ENCODE results near the gene LNX1. TPM values are rescaled to one million over a fixed set of nuclear protein-coding genes. Genes with fewer than 3 reads are reported as not detected.

LNX1 gene
- polyA plus RNA-seq, 1 of the 3 experiments (the other 2 are of a cell fraction): 0.16 TPM

DNA sequence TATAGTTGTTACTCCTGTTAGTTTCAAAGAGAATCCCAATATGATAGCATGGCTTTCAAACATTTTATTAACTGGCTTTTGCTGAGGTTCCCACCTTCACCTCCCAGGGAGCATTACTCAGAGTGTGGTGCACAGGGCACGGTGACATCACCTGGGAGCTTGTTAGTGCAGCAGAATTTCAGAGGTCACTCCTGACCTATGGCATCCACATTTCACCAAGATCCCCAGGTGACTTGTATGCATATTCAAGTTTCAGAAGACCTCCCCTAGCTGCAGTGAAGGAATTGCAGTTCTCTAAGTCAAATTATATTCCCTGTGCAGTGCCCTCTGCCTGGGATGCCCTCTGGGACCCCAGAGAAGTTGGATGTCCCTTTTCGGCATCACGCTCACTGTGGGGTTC, 29.7 kb upstream of the LNX1 start:
- no peak overlapping the region for H3K27ac ChIP-seq (ENCODE audit: low read depth in 2 of 2, low read length in 1 of 2)
- H3K9me2 ChIP-seq: no peaks in the 10 kb centered on the region
- H3K9ac ChIP-seq: no peak overlapping the region
- TF ChIP-seq CTCF (IDR thresholded peaks at IDR 0.05) (peak; percentile 21; the same call in 1 of the 2 replicates), FOXJ3 (CRISPR knock-in tag; IDR thresholded peaks at IDR 0.05) (no peak)
- no peak overlapping the region for H3K4me3 ChIP-seq (ENCODE audit: low read depth in 2 of 2, low read length in 1 of 2)
- H3K79me2 ChIP-seq (ENCODE audit: insufficient read depth): no peaks in the 10 kb centered on the region
- H3K9me3 ChIP-seq: no peaks in the 10 kb centered on the region
- no peaks in the 10 kb centered on the region for H3K36me3 ChIP-seq (replicated peaks in 1 of 2; ENCODE audit: control insufficient read depth in 1 of 2, insufficient read depth in 2 of 2, low read length in 1 of 2)
- H3K4me1 ChIP-seq (ENCODE audit: control insufficient read depth in 1 of 2, insufficient read depth in 2 of 2, low read depth in 1 of 2, low read length in 1 of 2): no peaks in the 10 kb centered on the region; a peak in 1 of 4 replicates
- 92% methylated on average over 3 of the region's 3 CpGs for WGBS (ENCODE audit: low lambda C conversion rate)
- ChIA-PET CTCF (no interaction called here), POLR2A (no interaction called here)
- no peak overlapping the region for H3K4me2 ChIP-seq
- H3F3A ChIP-seq (replicated peaks; ENCODE audit: insufficient read depth): no peaks in the 10 kb centered on the region
- H2AFZ ChIP-seq (ENCODE audit: low read depth): no peak overlapping the region
- H4K20me1 ChIP-seq (ENCODE audit: insufficient read depth): no peaks in the 10 kb centered on the region
- H3K27me3 ChIP-seq (ENCODE audit: insufficient read depth): no peaks in the 10 kb centered on the region
- no peak for DNase-seq

- Histone ChIP-seq H4K20me1 (ENCODE audit: insufficient read depth) (no peaks in the 10 kb centered on the region), H3K4me1 (ENCODE audit: control insufficient read depth in 1 of 2, insufficient read depth in 2 of 2, low read depth in 1 of 2, low read length in 1 of 2) (no peaks in the 10 kb centered on the region; a peak in 1 of 4 replicates), H3K4me3 (ENCODE audit: low read depth in 2 of 2, low read length in 1 of 2) (no peak overlapping the region), H3K36me3 (replicated peaks in 1 of 2; ENCODE audit: control insufficient read depth in 1 of 2, insufficient read depth in 2 of 2, low read length in 1 of 2) (no peaks in the 10 kb centered on the region), H3K27ac (ENCODE audit: low read depth in 2 of 2, low read length in 1 of 2) (no peak overlapping the region), H3K9me3 (no peaks in the 10 kb centered on the region), H3K27me3 (ENCODE audit: insufficient read depth) (no peaks in the 10 kb centered on the region), H3K4me2 (no peak overlapping the region), H3K79me2 (ENCODE audit: insufficient read depth) (no peaks in the 10 kb centered on the region), H3K9ac (no peak overlapping the region), H3F3A (replicated peaks; ENCODE audit: insufficient read depth) (no peaks in the 10 kb centered on the region), H3K9me2 (no peaks in the 10 kb centered on the region), H2AFZ (ENCODE audit: low read depth) (no peak overlapping the region)
- POLR2A ChIA-PET: no interaction called here
- 84% methylated on average over 3 of the region's 3 CpGs for WGBS (ENCODE audit: low lambda C conversion rate)
- CTCF ChIA-PET: no interaction called here
- TF ChIP-seq ELF1 (IDR thresholded peaks at IDR 0.05): no peak
- no peak for TF ChIP-seq FOXJ3 (CRISPR knock-in tag; IDR thresholded peaks at IDR 0.05)
- TF ChIP-seq IRF3 (IDR thresholded peaks at IDR 0.05; ENCODE audit: low read depth, low read length): no peak
- no peak for TF ChIP-seq PBX3 (IDR thresholded peaks at IDR 0.05)
- no peak for TF ChIP-seq TAF1 (IDR thresholded peaks at IDR 0.05; ENCODE audit: borderline replicate concordance, low read depth, low read length)
- no peak for TF ChIP-seq POLR2AphosphoS5 (IDR thresholded peaks at IDR 0.05; ENCODE audit: low read depth, low read length)
- no peak for TF ChIP-seq TEAD4 (IDR thresholded peaks at IDR 0.05; ENCODE audit: borderline replicate concordance, insufficient read depth)
- no peak for TF ChIP-seq RCOR1 (IDR thresholded peaks at IDR 0.05; ENCODE audit: low read length)
- TF ChIP-seq RAD21 (IDR thresholded peaks at IDR 0.05; ENCODE audit: low read length): no peak
- no peak for TF ChIP-seq NRF1 (IDR thresholded peaks at IDR 0.05; ENCODE audit: low read depth, low read length)
- no peak for TF ChIP-seq FOSL2 (IDR thresholded peaks at IDR 0.05; ENCODE audit: borderline replicate concordance, low read depth)
- TF ChIP-seq CTCF (IDR thresholded peaks at IDR 0.05): no peak
- no peak for TF ChIP-seq MEF2A (IDR thresholded peaks at IDR 0.05; ENCODE audit: borderline replicate concordance, low read depth)
- no peak for TF ChIP-seq SMC3 (IDR thresholded peaks at IDR 0.05; ENCODE audit: low read depth, low read length)
- no peak for TF ChIP-seq CHD2 (IDR thresholded peaks at IDR 0.05; ENCODE audit: low read length, partially characterized antibody)
- no peak for TF ChIP-seq RFX5 (IDR thresholded peaks at IDR 0.05; ENCODE audit: low read length)
- TF ChIP-seq, protein P1, sequence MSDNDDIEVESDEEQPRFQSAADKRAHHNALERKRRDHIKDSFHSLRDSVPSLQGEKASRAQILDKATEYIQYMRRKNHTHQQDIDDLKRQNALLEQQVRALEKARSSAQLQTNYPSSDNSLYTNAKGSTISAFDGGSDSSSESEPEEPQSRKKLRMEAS (IDR thresholded peaks at IDR 0.05; ENCODE audit: low read depth): no peak
- no peak for TF ChIP-seq JUND (IDR thresholded peaks at IDR 0.05)
- TF ChIP-seq GATA2 (CRISPR knock-in tag; IDR thresholded peaks at IDR 0.05): no peak
- TF ChIP-seq EP300 (IDR thresholded peaks at IDR 0.05; ENCODE audit: borderline replicate concordance in 1 of 2, low read depth in 1 of 2, low read length in 1 of 2): no peak
- no peak for DNase-seq
Observed at GRCh38 chr4:53619431-53619830, 28.1 kb upstream of the LNX1 start.

Data from SK-N-SH (cell line).